Measurements from ENCODE around the gene AFG3L2. TPM values are rescaled to one million over a fixed set of nuclear protein-coding genes. Genes with fewer than 3 reads are reported as not detected.

The AFG3L2 gene
- total and polyA plus RNA-seq, 2 of the 8 experiments (the other 6 are each of a cell fraction or from before 2014, with no cell fraction given) = 29.7 to 84.8 TPM

GRCh38 chr18:12376754-12377555, at the start of gene AFG3L2 (continued):
- no peak for TF ChIP-seq CTBP2 (IDR thresholded peaks at IDR 0.05; ENCODE audit: borderline replicate concordance, insufficient read depth, insufficient read length, low read length)
- TF ChIP-seq POLR2AphosphoS5 (IDR thresholded peaks at IDR 0.05; ENCODE audit: low read depth, low read length) = peak; percentile 84
- peak; percentile 72 for TF ChIP-seq MAX (IDR thresholded peaks at IDR 0.05)
- no peak for TF ChIP-seq EP300 (IDR thresholded peaks at IDR 0.05; ENCODE audit: borderline replicate concordance in 1 of 2, low read depth in 2 of 2, low read length in 2 of 2)
- no peak for TF ChIP-seq GTF2F1 (IDR thresholded peaks at IDR 0.05; ENCODE audit: borderline replicate concordance, low read depth, low read length)
- peak; percentile 73 to 79 for TF ChIP-seq POLR2A (IDR thresholded peaks at IDR 0.05; ENCODE audit: control extremely low read depth in 1 of 2, low read depth in 2 of 2, low read length in 2 of 2)
- TF ChIP-seq RXRA (IDR thresholded peaks at IDR 0.05; ENCODE audit: insufficient read depth, low read depth, low read length) = no peak
- peak in 1 of 2 experiments; percentile 35; a peak in 2 of 4 replicates for TF ChIP-seq SIN3A (conservative IDR thresholded peaks at IDR 0.05 in 1 of 2, IDR thresholded peaks at IDR 0.05 in 1 of 2; ENCODE audit: low read depth in 1 of 2, low read length in 2 of 2)
- TF ChIP-seq SP2 (IDR thresholded peaks at IDR 0.05; ENCODE audit: low read length) = no peak
- peak; percentile 66 for TF ChIP-seq CREB1 (IDR thresholded peaks at IDR 0.05)
- TF ChIP-seq PHF8 (conservative IDR thresholded peaks at IDR 0.05; ENCODE audit: low read depth, low read length) = peak; percentile 90
- TF ChIP-seq ATF3 (IDR thresholded peaks at IDR 0.05; ENCODE audit: insufficient read depth, low read depth, low read length) = no peak
- peak; percentile 24 for TF ChIP-seq ASH2L (IDR thresholded peaks at IDR 0.05; ENCODE audit: low read length)
- peak; percentile 55 for TF ChIP-seq NRF1 (IDR thresholded peaks at IDR 0.05; ENCODE audit: low read depth, low read length)
- no peak for TF ChIP-seq POU5F1 (IDR thresholded peaks at IDR 0.05; ENCODE audit: low read depth, low read length)
- no peak for TF ChIP-seq BRCA1 (IDR thresholded peaks at IDR 0.05; ENCODE audit: low read depth, low read length)
- TF ChIP-seq YY1 (IDR thresholded peaks at IDR 0.05; ENCODE audit: low read depth, low read length) = peak; percentile 69; the same call in 1 of the 2 replicates
- TF ChIP-seq CHD2 (IDR thresholded peaks at IDR 0.05; ENCODE audit: low read length) = no peak
- TF ChIP-seq E2F6 (IDR thresholded peaks at IDR 0.05) = peak; percentile 67
- peak; percentile 56; the same call in 1 of the 2 replicates for TF ChIP-seq TBP (IDR thresholded peaks at IDR 0.05; ENCODE audit: low read depth, low read length)
- no peak for TF ChIP-seq TEAD4 (IDR thresholded peaks at IDR 0.05; ENCODE audit: low read depth, low read length)

Data from H1 (cell line).